Stimulated activated CD8-positive, alpha-beta memory T cell treated with anti-CD3 and anti-CD28 coated beads, Interleukin-7, amount 100 ng/mL, for 1 hour (primary cell): ENCODE data around the gene IYD.

Experiments used
- DNase-seq, 2 donors: peaks; one replicate each; pipeline ENCODE4 v3.0.0-alpha.2; 2020; ENCODE audit warnings: low read depth in 2 of 2

Gene IYD, protein sequence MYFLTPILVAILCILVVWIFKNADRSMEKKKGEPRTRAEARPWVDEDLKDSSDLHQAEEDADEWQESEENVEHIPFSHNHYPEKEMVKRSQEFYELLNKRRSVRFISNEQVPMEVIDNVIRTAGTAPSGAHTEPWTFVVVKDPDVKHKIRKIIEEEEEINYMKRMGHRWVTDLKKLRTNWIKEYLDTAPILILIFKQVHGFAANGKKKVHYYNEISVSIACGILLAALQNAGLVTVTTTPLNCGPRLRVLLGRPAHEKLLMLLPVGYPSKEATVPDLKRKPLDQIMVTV

DNA sequence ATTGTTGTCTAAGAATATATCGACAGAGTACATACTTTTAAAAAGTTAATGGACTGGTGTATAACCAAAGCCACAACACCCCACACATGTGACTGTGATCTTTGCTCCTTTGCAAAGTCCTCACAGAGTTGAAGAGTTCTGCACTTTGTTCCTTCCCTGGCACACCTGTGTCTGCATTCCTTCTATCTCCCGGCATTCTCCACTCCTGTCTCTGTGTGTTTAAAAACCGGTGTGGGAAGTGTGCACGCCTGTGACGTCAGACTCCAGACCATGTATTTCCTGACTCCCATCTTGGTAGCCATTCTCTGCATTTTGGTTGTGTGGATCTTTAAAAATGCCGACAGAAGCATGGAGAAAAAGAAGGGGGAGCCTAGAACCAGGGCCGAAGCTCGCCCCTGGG, at the start of gene IYD:
Gene IYD (plus strand): TSS at position 251 of the 400 bp plus-strand sequence. CDS start 20 bp downstream, at position 271.
- no peak for DNase-seq

DNA sequence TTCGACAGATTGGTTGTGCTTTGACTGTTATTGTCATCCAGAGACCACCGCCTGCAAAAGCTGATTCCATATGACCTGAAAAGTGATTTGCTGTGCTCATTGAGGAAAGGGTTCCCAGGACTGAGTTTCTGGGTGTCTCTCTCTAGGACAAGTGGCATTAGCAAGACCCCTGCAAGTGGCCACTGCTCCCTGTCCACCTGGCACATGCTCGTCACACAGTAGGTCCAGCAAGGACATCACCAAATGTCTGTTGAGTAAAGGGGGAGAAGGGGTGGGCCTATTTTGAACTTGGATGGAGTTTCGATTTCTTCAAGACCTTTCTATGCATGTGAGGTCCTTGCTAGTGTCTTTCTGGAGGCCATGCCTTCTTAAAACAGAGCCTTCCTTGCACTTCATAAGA, 48.9 kb upstream of the IYD start:
- DNase-seq, result no peak

DNA sequence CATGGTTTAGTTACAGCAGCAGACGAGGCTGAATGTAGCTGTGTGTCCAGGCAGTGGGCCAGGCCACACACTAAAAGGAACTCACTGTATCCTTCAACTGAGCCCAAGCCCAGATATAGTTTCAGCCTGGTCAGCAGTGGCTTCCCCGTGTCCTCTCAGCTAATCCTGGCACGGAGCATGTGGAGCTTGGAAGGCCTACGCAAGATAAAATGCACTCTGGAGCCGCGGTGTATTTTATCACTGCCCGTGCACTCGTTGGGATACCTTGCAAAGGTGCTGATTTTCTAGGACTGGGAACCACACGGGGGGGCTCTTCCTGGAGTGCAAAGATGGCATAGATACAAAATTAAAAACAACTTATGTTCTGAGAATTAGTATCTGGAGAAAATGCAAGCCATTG, 48.4 kb upstream of the IYD start:
- DNase-seq, result no peak

DNA sequence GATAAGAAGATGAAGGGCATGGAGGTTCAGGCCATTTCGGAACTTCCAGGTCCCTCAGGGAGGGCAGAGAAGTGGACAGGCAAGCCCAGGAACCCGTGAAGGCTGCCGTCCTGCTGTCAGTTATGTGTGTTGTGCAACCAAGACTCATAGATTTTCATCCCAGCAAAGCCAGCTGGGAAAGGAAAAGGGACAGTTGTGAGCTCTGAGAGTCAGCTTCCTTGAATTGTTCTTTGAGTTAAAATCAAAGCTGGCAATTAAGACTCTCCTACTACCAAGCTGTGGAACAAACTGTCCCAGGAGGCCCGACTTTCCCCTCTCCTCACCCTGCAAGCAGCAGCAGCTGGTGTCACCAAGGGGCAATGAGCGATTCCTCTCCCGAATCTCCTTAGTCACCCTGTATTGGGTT, 46.3 kb upstream of the IYD start:
- DNase-seq, result no peak

DNA sequence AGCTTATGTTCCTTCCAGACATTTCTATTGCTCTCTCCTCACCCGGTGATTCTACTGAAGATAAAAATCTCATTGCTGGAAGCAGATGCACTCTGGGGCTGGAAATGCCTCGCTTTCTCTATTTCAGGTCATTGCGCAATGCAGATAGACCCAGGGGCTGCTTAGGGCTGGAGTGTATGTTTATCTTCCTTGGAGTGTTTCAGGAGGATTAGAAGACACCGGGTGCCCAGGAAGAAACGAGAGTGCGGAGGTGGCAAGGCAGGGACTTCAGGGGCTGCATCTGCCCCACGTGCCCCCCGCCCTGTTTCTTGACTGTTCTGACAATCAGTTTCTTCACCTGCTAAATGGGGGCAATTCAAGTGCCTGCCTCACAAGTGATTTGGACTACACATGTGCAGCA, 45.6 kb upstream of the IYD start:
- no peak for DNase-seq

DNA sequence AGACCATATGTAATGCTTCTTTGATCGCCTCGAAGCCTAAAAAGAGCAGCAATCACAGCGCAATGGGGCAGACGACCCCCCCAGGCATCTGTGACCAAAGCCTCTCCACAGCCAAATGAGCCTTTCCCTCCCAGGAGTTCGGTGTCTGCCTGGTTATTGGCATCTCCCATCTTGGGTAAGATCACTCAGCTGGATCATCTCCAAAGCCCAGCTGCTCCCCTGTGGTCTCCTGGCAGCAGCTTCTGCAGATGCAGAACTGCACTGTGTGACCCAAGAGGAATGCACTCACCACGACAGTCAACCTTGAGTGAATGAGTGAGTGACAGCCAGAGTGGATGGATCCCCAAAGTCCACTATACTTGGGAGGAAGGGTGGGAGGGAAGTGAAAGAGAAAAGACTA, 44.8 kb upstream of the IYD start:
- DNase-seq, result no peak

DNA sequence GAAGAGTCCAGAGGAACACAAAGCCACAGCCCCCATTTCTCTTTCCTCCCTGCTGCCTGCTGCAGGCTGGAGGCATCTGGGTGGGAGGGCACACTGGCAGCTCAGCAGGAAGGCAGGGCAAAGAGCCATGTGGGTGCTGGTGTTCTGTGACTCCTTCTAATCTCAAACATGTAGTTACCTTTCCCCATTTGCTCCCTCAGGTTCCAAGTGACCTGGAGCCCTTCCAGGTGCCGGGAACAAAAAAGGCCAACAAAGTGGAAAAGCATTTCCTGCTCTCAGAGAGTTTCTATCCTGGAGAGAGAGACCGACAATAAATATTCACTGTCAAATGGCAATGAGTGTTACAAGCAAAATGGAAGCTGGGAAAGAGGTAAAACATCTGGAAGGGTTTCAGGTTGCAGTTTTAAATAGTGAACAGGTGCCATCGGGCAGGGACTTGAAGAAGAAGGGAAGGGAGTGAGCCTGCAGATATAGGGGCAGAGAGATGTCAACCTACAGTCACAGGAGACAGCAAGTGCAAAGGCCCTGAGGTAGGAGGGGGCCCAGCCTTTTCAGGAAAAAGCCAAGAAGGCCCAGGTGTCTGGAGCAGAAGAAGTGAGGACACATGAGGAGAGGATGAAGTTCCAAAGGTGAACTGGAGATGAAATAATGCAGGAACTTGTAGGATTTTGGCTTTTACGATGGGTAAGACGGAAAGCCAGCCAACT, 43.6 kb upstream of the IYD start:
- no peak for DNase-seq

DNA sequence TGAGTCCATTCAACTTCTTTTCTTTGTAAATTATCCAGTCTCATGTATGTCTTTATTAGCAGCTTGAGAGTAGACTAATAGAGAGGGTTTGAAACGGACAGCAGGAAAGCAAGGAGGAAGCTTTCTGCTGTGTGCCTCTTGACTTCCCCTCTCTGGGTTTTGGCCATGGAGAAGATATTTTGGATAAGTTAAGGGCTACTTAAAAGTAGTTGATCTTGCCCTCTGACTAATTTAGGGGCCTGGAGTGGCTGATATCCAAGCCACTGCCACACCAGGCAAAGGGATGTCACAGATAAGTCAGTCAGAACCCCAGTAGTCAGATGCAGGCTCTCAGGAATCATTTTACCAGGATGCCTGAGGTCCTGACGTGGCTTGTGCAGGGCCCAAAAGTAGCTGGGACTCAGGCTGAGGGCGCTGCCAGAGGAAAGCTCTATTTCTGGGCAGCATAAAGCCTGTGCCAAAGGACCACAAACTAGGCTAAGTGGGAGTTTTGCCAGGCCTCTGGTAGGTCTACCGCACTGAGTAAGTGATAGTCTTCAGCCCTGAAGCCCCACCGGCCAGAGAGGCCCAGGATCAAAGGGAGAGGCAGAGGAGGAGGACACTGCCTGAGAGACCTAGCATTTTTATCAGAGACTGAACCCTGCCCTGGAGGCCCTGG, 41.6 kb upstream of the IYD start:
- DNase-seq, result no peak

DNA sequence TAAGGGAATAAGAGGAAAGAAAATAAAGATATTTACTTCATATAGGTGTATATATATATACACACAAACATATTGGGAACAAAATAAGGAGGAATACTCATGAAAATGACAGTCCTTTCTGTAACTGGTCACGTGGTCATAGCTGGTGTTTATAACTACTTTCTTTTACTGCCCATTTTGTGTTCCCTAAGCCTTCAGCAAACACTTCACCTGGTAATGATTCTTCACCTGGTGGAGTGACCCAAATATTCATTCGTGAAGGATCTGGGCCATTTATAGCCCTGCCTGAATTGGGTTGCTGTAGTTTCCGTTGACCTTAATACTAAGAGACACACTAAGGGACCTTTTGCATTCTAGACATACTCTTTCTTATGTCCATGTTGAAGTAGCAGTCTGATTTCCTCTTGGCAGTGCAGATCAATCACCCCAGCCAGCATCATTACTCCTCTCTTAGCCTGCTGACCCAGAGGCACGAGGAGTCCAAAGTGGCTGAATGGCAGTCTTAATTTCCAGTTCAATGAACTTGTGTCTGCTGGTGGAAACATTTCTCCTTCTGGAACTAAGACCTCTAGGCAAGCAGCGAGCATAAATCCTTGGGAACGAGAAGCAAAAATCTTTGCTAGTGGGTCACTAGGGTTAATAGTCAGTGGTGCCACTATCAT, 39.9 kb upstream of the IYD start:
- DNase-seq, result no peak

DNA sequence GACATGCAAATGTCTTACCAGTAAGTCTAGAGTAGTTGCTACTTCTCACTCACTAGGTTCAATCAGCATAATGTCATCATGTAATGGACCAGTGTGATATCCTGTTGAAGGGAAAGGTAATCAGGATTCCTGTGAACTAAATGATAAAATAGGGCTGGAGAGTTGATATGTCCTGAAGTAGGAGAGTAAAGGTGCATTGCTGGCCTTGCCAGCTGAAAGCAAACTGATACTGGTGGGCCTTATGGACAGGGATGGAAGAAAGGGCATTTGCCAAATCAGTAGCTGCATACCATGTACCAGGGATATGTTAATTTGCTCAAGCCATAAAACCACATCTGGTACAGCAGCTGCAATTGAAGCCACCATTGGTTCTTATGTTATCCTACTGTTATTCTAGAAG, 37.5 kb upstream of the IYD start:
- DNase-seq, result no peak

DNA sequence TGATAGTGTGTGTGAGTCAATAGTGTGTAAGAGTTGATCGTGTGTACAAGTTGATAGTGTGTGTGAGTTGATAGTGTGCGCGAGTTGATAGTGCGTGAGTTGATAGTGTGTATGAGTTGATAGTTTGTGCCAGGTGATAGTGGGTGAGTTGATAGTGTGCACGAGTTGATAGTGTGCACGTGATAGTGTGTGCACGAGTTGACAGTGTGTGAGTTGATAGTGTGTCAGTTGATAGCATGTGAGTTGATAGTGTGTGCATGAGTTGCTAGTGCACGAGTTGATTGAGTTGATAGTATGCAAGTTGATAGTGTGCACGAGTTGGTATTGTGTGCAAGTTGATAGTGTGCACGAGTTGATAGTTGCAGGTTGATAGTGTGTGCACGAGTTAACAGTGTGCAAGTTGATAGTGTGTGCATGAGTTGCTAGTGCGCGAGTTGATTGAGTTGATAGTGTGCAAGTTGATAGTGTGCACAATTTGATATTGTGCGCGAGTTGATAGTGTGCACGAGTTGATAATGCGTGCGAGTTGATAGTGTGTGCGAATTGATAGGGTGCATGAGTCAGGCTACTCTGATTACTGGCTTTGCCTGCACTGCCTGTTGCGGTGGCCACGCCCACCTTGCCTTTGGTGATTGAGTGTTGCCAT, 35.8 kb upstream of the IYD start:
- no peak for DNase-seq

DNA sequence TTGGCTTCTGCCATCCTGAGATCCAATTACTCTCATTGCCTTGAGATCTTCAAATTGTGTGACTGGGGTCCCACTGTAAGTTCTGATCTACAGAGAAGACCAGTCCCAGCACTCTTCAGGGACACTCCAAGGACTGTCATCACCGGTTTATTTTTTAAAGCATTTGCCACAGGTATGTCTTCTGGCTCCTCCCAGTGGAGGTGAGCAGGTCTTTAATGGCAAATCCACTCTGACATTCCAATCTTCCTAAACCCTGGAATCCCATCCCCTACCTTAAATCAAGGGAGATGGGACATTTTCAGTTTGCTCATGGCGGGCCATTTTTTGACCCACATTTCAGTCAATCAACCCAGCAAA, 35.2 kb upstream of the IYD start:
- no peak for DNase-seq

DNA sequence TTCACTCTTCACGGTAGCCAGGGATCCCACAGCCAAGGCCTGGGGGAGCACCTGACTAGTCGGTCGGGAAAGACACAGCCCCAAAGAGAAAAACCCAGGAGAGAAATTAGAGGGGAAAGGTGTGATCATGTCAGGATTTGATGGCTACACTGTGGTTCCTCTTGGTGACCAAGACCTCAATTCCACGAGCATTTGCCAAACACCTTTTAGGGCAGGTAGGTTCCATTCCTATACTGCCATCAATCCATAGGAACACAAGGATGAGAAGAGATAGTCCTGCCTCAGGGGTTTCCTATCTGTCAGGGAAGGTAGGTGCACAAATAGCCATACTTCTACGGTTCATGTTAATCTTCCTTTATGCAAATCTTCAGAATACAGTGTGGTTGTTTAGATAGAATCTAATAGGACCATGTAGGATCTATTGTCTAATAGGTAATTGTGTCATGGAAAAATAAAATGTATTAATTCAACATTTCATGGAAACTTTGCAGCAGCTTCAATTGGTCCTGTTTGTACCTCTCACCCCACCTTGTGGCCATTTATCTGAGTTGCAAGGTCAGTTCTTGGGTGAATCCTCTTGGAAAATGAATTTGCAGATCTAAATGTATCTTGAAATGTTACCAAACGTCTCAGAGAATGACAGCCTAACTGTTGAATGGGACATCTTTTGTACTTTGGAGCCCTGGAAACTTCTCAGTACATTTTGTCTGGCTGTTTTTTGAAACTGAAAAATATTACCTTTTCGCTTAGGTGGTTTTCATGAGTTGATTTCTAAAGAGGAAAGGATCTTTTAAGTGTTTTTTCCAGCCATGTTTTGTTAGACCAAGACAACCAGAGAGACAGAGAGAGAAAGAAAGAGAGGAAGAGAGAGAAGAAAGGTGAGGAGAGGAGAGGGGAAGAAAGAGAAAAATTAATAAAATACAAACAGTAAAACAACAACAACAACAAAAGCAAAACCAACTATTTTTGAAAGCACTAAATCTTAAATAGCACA, 33.7 kb upstream of the IYD start:
- no peak for DNase-seq

DNA sequence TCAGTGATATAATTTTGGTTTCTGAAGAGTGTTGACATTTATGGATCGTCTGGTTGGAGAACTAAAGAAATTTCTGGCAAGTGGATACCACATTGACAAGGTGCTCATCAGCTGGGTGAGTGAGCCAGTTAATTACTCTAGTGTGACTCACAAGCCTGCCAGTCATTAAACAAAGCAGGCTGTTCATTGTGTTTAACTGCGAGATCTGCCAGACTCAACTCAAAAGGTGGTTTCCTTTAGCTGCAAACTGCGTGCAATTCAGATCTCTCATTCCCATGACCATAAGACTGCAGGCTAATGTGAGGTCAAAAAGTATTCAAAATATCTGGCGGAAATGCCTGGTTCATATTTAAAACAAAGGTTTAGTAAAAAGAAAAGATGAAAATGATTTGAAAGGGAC, 32.5 kb upstream of the IYD start:
- no peak for DNase-seq

DNA sequence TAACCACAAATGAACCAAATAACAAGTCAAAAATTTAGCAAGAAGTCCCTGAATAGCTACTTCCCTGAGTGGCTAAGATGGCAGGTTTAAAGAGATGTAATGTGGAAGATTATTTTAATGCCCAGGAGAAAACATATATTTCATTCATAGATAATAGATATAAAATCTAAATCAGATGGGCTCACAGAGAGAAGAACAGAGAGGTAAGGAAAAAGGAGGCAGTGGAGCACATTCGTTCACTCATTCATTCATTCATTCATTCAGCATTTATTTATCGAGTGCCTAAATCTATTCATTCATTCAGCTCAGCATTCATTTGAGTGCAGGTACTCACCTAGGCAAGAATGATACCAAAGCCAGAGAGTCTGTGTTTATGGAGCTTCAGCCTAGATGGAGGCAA, 32.1 kb upstream of the IYD start:
- DNase-seq, result no peak

DNA sequence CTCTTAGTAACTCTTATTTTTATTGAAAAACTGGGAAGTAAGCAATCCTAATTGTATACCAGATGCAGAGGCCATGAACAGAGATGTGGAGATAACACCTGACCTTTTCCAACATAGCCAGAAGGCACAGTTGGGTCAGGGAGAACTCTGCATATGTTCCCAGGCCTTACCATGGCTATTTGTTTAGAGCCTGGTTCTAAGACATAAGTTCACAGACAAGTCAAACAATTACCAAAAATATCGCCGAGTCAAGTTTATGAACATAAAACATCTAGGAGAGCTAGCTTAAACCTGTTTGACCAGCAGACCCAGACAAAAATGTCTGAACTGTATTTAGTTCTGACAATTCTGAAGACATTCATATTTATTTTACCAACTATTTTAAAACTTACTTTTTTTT, 26.7 kb upstream of the IYD start:
- DNase-seq, result no peak

DNA sequence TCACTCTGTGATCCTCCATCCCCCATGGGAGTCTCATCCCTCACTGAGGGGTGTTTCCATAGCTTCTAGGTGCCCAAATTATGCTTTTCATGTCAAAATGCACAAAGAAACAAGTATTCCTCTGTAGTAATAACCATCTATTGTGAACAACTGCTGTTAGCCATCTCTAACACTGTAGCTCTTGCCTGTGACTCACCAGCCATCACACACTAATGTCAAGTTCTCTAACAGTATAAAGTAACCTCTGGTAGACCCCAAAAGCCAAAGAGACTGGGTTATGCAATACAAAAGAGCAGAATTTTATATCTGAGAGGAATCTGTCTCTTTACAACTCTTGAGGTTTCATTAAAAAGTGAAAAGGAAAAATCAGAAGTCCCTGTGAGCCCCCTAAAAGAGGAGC, 25.4 kb upstream of the IYD start:
- DNase-seq, result no peak

DNA sequence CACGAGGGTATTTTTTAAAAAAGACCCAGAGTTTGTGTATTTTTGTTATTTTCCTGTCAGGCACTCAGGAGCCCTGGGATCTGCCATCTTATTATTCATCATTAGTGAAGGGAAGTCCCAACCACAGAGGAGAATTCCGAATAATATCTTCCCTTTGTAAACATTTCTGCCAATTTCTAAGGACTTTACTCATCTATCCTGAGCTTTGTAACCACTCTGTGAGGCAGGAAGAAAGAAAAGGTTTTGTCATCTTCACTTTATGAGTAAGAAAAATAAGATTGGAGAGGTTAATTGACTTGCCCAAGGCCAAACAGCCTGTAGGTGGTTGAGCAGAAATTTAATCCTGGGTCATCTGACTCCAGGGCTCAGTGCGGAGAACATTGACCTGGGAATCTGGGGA, 23.0 kb upstream of the IYD start:
- no peak for DNase-seq

DNA sequence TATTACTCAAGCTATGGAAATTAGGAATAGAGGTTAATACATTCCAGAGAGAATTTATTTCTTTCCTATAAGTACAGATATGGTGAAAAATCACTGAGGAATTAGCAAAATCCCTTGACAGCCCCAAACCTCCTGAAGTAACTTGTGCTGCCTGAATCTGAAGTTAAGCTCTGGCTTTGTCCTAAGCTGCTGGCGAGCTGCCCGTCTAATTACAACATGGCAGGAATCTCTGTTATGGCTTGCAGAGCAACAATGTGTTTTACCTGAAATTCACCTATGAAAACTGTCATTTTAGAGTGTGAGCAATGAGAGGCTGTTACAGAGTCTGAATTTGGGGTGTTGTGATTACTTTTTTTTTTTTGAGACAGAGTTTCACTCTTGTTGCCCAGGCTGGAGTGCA, 22.5 kb upstream of the IYD start:
- DNase-seq, result no peak

DNA sequence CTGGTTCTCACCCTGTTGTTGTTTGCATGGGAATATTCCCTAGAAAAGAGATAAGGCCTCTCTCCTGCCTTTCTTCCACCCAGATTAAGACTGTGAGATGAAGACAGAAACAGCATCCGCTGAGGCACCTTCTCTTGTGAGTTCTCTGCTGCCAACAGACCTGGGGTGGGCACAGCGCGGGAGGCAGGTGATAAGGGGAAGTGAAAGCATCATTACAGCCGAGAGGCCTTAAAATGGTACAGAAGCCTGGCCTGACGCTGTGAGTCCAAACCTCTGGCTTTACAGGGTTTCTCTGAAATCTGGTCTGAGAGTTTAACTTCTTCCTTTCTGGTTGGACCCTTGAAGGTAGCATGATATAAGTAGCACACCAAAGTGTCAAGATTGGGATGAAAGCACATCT, 21.0 kb upstream of the IYD start:
- no peak for DNase-seq

DNA sequence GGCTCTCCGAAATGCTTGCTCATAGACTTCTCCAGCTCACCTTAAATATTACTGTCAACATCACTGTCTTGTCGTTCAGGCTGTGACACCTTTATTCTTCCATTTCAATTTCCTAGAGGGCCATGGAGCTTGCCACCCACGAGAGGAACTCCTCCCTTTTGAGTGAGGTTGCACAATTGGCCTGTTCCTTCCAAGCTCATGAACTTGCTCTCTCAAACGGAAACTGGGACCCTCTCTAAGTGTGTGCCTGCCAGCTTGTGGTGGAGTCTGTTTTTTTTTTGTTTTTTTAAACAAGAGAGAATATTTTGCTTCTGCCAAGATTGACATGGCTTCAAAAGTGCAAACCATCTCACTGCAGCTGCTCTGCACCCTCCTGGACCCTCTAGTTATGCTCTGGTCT, 19.3 kb upstream of the IYD start:
- no peak for DNase-seq
